Colonic mucosa (tissue), 4 donors: Measurements from ENCODE around the gene MED16. TPM values are rescaled to one million over a fixed set of nuclear protein-coding genes. Genes with fewer than 3 reads are reported as not detected.
"Not testable (repeated sequence)": the region's sequence is repeated elsewhere in the genome, so short reads cannot be mapped to it uniquely, and the experiment has no call there.

Source experiments
- DNase-seq: peaks from one replicate; pipeline ENCODE4 v3.0.0-alpha.2; 2020
- H3K27ac ChIP-seq: fragments of 200-600 bp; one replicate; pipeline ENCODE4 v1.8.0; 2021
- H3K27me3 ChIP-seq: fragments of 200-600 bp; one replicate; pipeline ENCODE4 v1.8.0; 2021
- H3K36me3 ChIP-seq: fragments of 200-600 bp; one replicate; pipeline ENCODE4 v1.8.0; 2021
- H3K4me1 ChIP-seq: fragments of 200-600 bp; one replicate; pipeline ENCODE4 v1.8.0; 2021; ENCODE audit warnings: mild to moderate bottlenecking
- H3K4me3 ChIP-seq: fragments of 200-600 bp; one replicate; pipeline ENCODE4 v1.8.0; 2021
- H3K9ac ChIP-seq, 2 donors: one replicate each; pipeline ENCODE4 v1.7.0; 2013; ENCODE audit warnings: control low read depth in 2 of 2, low read depth in 2 of 2, low read length in 2 of 2
- H3K9me3 ChIP-seq: fragments of 200-600 bp; one replicate; pipeline ENCODE4 v1.8.0; 2021
- CTCF ChIP-seq: fragments of 200-600 bp; IDR thresholded peaks from one replicate; pipeline ENCODE4 v1.8.0; 2022; ENCODE audit warnings: antibody characterized with exemption, mild to moderate bottlenecking
- intact Hi-C: fragments of 100-400 bp; cut with DNase I; formaldehyde crosslinking; loops from one replicate; pipeline ENCODE4 v1.14.1; 2022
- total RNA-seq, 2 donors: library from RNA; stranded (reverse); fragmentation: NEBNext Ultra II Directional in 1 of 2; extraction: Animal tissue kit (Norgen Biotek cat#: 25700) in 1 of 2; gene quantifications; one replicate each; pipeline ENCODE4 v1.2.1, GENCODE V29; 2021
- donor health status: healthy.
- donor health status: DM: no; HTN: no; CAD: no.
- donor health status: DM: no; HTN: no; CAD: no.

The MED16 gene
- total RNA-seq, 2 donors from 2014 or later: 73.3 to 83.2 TPM

DNA sequence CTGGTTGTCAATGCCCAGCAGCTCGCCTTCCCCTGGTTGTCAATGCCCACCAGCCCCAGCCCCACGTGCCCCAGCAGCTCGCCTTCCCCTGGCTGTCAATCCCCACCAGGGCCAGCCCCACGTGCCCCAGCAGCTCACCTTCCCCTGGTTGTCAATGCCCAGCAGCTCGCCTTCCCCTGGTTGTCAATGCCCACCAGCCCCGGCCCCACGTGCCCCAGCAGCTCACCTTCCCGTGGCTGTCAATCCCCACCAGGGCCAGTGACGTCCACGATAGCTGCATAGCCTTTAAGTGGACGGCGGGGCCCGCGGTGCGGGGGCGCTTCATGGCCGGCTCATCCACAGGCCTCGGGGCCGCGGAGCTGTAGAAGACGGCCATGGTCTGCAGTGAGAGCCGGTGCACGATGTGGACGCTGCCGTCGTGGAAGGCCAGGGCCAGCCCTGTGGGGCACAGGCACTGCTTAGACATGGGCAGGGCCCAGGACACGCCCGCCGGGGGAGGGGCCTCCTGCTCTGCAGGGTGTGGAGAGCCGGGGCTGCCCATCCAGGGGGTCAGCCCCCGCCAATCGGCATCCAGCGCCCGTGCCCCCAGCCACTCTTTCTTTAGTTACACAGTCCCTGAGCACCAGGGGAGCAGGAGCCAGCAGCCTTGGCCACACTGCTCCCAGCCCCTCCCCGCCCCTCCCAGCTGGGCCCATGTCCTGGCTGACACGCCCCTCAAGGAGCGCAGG is 13.1 kb downstream of the MED16 start:
- no peak overlapping the region for H3K9ac ChIP-seq
- H3K36me3 ChIP-seq: peaks cover 7% of the 10 kb centered on the region
- no peaks in the 10 kb centered on the region for H3K9me3 ChIP-seq
- intact Hi-C loops: no loop called here
- no peak overlapping the region for H3K4me3 ChIP-seq
- no peaks in the 10 kb centered on the region for H3K4me1 ChIP-seq
- no peak for DNase-seq
- no peak overlapping the region for H3K27ac ChIP-seq
- TF ChIP-seq CTCF: no peak
- no peaks in the 10 kb centered on the region for H3K27me3 ChIP-seq

DNA sequence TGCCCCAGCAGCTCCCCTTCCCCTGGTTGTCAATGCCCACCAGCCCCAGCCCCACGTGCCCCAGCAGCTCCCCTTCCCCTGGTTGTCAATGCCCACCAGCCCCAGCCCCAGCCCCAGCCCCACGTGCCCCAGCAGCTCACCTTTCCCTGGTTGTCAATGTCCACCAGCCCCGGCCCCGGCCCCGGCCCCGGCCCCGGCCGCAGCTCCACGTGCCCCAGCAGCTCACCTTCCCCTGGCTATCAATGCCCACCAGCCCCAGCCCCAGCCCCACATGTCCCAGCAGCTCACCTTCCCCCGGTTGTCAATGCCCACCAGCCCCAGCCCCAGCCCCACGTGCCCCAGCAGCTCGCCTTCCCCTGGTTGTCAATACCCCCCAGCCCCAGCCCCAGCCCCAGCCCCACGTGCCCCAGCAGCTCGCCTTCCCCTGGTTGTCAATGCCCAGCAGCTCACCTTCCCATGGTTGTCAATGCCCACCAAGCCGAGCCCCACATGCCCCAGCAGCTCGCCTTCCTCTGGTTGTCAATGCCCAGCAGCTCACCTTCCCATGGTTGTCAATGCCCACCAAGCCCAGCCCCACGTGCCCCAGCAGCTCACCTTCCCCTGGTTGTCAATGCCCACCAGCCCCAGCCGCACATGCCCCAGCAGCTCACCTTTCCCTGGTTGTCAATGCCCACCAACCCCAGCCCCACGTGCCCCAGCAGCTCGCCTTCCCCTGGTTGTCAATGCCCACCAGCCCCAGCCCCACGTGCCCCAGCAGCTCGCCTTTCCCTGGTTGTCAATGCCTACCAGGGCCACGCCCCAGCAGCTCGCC is 14.0 kb downstream of the MED16 start:
- H3K36me3 ChIP-seq, H3K27me3 ChIP-seq, DNase-seq, intact Hi-C loops, H3K4me3 ChIP-seq, H3K4me1 ChIP-seq, H3K27ac ChIP-seq, H3K9me3 ChIP-seq, H3K9ac ChIP-seq: not testable (repeated sequence)

GRCh38 chr19:877992-878660 is 14.9 kb downstream of the MED16 start:
- H3K9me3 ChIP-seq, H3K9ac ChIP-seq, DNase-seq, H3K4me3 ChIP-seq, H3K27ac ChIP-seq, H3K36me3 ChIP-seq, H3K27me3 ChIP-seq, intact Hi-C loops, H3K4me1 ChIP-seq: not testable (repeated sequence)

DNA sequence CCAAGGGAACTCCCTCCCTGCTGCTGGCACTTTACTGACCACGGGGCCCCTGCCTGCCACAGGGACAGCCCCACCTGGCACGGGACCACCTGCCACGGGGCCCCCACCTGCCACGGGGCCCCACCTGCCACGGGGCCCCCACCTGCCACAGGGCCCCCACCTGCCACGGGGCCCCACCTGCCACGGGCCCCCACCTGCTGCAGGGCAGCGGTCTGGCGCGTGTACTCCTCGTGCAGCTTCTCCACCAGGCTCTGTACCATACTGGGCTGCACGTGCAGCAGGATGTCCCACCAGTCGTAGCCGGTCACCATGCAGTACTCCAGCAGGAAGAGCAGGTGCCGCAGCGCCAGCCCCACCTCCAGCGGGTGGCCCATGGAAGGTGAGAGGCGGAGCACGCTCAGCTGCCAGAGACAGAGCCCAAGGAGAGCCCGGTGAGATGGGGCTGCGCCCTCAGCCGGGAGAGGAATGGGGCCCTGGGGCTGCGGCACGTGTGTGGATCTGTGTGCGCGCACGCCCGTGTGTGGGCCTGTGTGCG is 16.1 kb downstream of the MED16 start:
- peaks cover 5% of the 10 kb centered on the region for H3K4me1 ChIP-seq
- H3K9ac ChIP-seq: no peak overlapping the region
- peaks cover 4% of the 10 kb centered on the region for H3K36me3 ChIP-seq
- no peaks in the 10 kb centered on the region for H3K27me3 ChIP-seq
- no peak for TF ChIP-seq CTCF
- no peaks in the 10 kb centered on the region for H3K9me3 ChIP-seq
- no peak overlapping the region for H3K27ac ChIP-seq
- no peak for DNase-seq
- no peak overlapping the region for H3K4me3 ChIP-seq
- intact Hi-C loops: no loop called here

GRCh38 chr19:876089-876488 is 16.9 kb downstream of the MED16 start:
- no peak for DNase-seq
- H3K9ac ChIP-seq: no peak overlapping the region
- no peak overlapping the region for H3K27ac ChIP-seq
- TF ChIP-seq CTCF: no peak
- H3K4me3 ChIP-seq: no peak overlapping the region
- no peaks in the 10 kb centered on the region for H3K27me3 ChIP-seq
- H3K9me3 ChIP-seq: no peaks in the 10 kb centered on the region
- no peaks in the 10 kb centered on the region for H3K36me3 ChIP-seq
- intact Hi-C loops: no loop called here
- peaks cover 5% of the 10 kb centered on the region for H3K4me1 ChIP-seq

DNA sequence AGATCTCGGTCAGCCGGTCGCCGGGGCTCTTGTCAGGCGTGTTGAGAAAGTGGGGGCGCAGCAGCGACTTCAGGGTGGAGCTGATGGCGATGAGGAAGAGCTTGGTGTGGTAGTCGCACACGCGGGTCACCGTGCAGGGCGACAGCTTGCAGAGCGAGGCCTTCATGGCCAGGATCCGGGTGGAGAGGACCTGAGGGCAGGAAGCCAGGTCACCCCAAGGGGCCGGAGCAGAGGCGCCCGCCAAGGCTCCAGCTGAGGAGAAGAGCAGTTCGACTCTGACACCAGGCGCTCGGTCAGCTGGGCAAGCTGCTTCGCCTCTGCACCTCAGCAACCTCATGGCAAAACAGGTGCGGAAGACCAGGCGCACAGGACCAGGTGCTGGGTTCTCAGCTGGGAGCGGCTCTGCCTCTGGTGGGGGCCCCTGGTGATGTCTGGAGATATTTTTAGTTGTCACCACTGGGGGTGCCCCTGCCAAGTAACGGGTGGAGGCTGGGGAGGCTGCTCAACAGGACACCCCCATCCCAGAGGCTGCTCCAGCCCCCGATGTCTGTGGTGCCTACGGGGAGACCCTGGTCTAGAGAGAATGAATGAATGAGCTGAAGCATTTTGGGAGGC is 17.6 kb downstream of the MED16 start:
- no peak for DNase-seq
- H3K36me3 ChIP-seq: no peaks in the 10 kb centered on the region
- H3K9me3 ChIP-seq: no peaks in the 10 kb centered on the region
- H3K27me3 ChIP-seq: no peaks in the 10 kb centered on the region
- TF ChIP-seq CTCF: no peak
- no peak overlapping the region for H3K27ac ChIP-seq
- H3K9ac ChIP-seq: no peak overlapping the region
- H3K4me3 ChIP-seq: no peak overlapping the region
- peaks cover 5% of the 10 kb centered on the region for H3K4me1 ChIP-seq
- intact Hi-C loops: no loop called here
